OCI-LY3 (cell line): Measurements from ENCODE around the gene ADORA1.

ENCODE experiments used
- EZH2phosphoT487 ChIP-seq: fragments of 200-600 bp; shearing (Covaris generic); IDR thresholded peaks from 2 replicates; pipeline ENCODE4 v1.6.1; 2018; ENCODE audit warnings: antibody characterized with exemption, mixed run types, low read depth
- TF ChIP-seq, protein P1 (sequence below): fragments of 200-600, 300-600 bp; sonication (generic); IDR thresholded peaks from 2 replicates; pipeline ENCODE4 v1.5.1; 2014; ENCODE audit warnings: antibody characterized with exemption, low read length, low read depth

DNA sequence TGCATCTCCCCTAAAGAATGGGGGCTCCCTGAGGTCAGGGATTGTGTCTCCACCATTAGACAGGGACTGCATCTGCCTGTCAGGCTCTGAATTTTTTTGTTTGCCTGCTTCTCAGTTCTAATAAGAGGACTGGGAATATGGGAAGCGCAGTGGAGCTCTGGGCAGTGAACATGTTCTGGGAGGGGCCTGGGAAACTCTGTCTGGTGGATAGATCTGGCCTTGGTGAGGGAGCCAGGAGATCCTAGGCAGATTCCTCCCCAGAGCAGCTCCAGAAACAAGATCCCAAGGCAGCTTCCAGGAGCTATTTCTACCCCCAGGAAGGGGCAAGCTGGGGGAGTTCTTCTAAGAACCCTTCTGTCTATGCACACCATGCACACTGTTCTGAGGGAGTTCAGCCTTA is 29.1 kb upstream of the ADORA1 start:
- TF ChIP-seq, protein P1, sequence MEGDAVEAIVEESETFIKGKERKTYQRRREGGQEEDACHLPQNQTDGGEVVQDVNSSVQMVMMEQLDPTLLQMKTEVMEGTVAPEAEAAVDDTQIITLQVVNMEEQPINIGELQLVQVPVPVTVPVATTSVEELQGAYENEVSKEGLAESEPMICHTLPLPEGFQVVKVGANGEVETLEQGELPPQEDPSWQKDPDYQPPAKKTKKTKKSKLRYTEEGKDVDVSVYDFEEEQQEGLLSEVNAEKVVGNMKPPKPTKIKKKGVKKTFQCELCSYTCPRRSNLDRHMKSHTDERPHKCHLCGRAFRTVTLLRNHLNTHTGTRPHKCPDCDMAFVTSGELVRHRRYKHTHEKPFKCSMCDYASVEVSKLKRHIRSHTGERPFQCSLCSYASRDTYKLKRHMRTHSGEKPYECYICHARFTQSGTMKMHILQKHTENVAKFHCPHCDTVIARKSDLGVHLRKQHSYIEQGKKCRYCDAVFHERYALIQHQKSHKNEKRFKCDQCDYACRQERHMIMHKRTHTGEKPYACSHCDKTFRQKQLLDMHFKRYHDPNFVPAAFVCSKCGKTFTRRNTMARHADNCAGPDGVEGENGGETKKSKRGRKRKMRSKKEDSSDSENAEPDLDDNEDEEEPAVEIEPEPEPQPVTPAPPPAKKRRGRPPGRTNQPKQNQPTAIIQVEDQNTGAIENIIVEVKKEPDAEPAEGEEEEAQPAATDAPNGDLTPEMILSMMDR = no peak
- TF ChIP-seq EZH2phosphoT487 = no peak
